Measurements from ENCODE around the gene MRPL23. TPM values are rescaled to one million over a fixed set of nuclear protein-coding genes. Genes with fewer than 3 reads are reported as not detected.

Gene MRPL23
- total RNA-seq, 2 donors from 2014 or later = 128 to 210 TPM

DNA sequence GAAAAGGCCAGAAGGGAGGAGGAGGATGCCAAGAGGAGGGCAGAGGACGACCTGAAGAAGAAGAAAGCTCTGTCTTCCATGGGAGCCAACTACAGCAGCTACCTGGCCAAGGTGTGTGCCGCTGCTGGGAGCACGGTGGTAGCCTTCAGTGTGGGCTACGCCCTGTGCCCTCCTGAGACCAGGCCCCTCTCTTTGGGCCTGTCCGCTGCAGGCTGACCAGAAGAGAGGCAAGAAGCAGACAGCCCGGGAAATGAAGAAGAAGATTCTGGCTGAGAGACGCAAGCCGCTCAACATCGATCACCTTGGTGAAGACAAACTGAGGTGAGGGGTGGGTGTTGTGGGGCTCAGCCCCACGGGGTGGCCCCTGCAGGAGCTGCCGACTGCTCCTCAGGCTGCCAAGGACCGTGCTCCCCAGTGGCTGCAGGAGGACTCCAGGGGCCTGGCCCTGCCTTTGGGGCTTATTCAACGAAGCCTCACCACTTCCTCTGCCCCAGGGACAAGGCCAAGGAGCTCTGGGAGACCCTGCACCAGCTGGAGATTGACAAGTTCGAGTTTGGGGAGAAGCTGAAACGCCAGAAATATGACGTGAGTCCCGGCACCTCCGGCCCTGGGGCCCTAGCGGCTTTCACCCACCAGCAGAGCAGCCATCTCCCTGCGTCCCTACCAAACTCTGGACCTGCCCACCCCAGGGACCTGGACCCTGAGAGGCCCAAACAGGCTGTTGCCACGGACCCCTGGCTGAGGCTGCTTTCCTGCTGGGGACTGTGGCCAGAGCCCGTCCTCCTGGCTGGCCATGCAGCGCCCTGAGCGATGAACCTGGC, 12.6 kb upstream of the MRPL23 start:
- no peaks in the 10 kb centered on the region for H3K9me3 ChIP-seq
- no peak overlapping the region for H3K4me3 ChIP-seq
- no peak for DNase-seq (ENCODE audit: low spot score)
- TF ChIP-seq, protein P1, sequence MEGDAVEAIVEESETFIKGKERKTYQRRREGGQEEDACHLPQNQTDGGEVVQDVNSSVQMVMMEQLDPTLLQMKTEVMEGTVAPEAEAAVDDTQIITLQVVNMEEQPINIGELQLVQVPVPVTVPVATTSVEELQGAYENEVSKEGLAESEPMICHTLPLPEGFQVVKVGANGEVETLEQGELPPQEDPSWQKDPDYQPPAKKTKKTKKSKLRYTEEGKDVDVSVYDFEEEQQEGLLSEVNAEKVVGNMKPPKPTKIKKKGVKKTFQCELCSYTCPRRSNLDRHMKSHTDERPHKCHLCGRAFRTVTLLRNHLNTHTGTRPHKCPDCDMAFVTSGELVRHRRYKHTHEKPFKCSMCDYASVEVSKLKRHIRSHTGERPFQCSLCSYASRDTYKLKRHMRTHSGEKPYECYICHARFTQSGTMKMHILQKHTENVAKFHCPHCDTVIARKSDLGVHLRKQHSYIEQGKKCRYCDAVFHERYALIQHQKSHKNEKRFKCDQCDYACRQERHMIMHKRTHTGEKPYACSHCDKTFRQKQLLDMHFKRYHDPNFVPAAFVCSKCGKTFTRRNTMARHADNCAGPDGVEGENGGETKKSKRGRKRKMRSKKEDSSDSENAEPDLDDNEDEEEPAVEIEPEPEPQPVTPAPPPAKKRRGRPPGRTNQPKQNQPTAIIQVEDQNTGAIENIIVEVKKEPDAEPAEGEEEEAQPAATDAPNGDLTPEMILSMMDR (IDR thresholded peaks at IDR 0.05) = no peak
- H3K27ac ChIP-seq = no peak overlapping the region
- H3K4me1 ChIP-seq = peaks cover 0 to 12% of the 10 kb centered on the region in 2 donors
- H3K36me3 ChIP-seq = no peaks in the 10 kb centered on the region
- H3K27me3 ChIP-seq = no peaks in the 10 kb centered on the region

DNA sequence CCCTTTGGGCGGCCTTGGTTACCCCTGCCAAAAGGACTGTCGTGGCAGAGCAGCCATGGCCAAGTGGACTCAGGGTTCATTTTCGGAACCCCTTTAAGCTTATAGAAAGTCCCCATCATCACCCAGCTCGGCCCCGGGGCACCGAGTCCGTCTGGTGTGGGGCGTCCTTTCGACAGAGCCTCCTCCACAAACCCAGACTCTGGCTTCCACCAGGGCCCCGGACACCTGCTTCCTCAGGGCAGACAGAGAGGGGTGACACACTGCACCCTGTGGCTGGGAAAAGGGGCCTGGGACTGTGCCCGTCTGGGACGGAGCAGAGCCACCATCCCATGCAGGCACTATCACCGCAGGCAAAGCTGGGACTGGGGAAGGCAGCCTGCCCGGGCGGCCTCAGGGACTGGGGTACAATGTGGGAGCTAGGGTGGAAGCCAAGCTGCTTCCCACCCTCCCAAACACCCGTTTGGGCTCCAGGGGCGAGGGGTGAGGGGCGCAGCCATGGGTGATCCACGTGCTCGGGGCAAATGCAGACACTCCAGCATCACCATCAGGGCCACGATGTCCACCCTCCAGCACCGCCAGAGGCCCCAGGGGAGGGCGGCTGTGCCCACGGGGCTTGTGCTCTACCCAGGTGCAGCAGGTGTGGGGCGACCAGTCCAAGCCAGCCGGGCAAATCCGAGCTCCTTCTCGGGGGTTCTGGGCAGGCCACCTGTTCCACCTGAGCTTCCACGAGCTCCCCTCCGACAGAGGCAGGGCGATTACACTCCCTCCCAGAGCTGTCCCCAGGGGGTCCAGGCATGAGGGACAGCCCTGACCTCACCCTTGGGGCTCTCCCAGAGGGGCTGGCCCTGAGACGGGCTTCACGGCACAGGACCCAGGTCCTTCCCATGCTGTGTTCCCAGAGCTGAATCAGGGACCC, 11.7 kb upstream of the MRPL23 start:
- H3K4me1 ChIP-seq = peaks cover 0 to 12% of the 10 kb centered on the region in 2 donors
- H3K27me3 ChIP-seq = no peaks in the 10 kb centered on the region
- H3K36me3 ChIP-seq = no peaks in the 10 kb centered on the region
- TF ChIP-seq, protein P1 (IDR thresholded peaks at IDR 0.05) = no peak
- no peak overlapping the region for H3K27ac ChIP-seq
- H3K9me3 ChIP-seq = no peaks in the 10 kb centered on the region
- no peak for DNase-seq (ENCODE audit: low spot score)
- no peak overlapping the region for H3K4me3 ChIP-seq

DNA sequence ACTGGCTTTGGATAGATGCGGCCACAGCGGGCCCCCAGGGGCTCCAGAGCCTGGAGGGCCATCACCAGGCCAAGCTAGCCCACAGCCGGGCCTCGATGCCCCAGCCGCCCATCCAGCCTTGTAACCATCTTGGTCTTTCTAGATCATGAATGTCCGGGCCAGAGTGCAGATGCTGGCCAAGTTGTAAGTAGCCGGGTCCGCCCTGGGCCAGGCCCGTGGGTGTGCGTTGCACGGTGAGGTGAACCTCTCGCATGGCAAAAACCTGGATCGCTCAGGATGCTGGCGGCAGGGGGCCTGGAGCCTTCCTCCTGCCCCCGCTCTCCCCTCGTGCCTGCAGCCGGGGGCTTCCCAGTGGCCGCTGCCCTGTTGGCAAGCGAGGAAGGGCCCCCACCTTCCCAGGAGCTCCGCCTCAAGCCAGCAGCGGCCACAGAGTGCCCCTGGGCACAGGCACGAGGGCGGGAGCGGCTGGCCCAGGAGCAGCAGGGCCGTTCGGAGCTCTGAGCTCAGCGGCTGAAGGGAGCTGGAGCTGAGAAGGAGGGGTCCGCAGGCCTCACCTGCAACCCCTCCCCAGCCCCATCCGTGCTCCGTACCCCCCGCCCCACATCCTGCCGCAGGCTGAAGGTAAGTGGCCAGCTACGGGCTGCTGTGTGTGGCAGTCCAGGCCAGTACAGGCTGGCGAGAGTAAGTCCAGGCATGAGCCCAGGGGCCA, 10.9 kb upstream of the MRPL23 start:
- DNase-seq (ENCODE audit: low spot score) = no peak
- no peak overlapping the region for H3K27ac ChIP-seq

DNA sequence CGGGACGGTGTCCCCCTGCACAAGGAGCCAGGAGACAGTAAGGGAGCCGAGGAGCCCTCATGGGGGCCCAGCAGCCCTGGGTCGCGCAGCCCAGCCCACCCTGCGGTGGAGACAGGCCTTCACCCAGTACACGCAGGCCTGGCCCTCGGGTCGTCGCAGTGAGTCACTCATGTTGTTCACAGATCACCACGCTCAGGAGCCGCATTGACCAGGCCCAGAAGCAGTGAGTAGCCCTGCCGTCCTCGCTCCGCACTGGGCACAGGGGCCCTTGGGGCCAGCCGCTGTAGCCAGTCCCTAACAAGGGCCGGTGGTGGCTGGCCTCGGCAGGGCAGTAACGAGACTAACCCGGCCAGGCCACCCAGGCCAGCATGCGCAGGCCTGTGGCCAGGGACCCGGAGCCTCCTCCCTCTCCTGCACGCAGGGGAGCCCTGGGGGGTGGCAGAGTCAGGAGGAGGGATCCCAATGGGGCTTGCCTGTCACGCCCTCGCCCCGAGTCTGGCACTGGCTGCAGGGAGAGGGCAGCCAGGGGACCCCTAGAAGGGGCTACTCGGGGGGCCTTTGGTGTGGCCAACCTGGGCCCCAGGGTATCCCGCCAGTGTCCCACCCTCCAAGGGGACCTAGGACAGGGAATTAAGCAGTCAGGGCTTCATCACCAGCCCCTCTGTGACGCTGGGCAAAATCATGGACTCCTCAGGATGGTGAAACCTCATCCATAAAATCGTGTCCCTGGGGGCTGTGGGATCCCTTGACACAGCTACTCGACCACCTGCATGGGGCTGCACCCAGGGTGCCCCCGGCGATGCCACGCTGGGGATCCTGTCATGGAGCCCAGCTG, 10.1 kb upstream of the MRPL23 start:
- no peaks in the 10 kb centered on the region for H3K27me3 ChIP-seq
- DNase-seq (ENCODE audit: low spot score) = no peak
- H3K27ac ChIP-seq = no peak overlapping the region
- no peak overlapping the region for H3K4me3 ChIP-seq
- H3K4me1 ChIP-seq = peaks cover 0 to 12% of the 10 kb centered on the region in 2 donors
- TF ChIP-seq, protein P1 (IDR thresholded peaks at IDR 0.05) = no peak
- H3K9me3 ChIP-seq = no peaks in the 10 kb centered on the region
- H3K36me3 ChIP-seq = no peaks in the 10 kb centered on the region

More for the DNA sequence above, 10.9 kb upstream of the MRPL23 start:
- Histone ChIP-seq H3K4me3 (no peak overlapping the region), H3K36me3 (no peaks in the 10 kb centered on the region), H3K27me3 (no peaks in the 10 kb centered on the region), H3K9me3 (no peaks in the 10 kb centered on the region), H3K4me1 (peaks cover 0 to 12% of the 10 kb centered on the region in 2 donors)
- TF ChIP-seq, protein P1 (IDR thresholded peaks at IDR 0.05) = no peak

All from right atrium auricular region (tissue), 2 donors.